MG63 (cell line): ENCODE measurements around the gene GUCY2D. TPM values are rescaled to one million over a fixed set of nuclear protein-coding genes. Genes with fewer than 3 reads are reported as not detected.
"Not testable (repeated sequence)": the region's sequence is repeated elsewhere in the genome, so short reads cannot be mapped to it uniquely, and the experiment has no call there.

Experiments used
- DNase-seq: peaks from one replicate; pipeline ENCODE4 v3.0.0-alpha.2; 2020
- H3K27me3 ChIP-seq: fragments of 250-450 bp; sonication (Bioruptor Pico); 2 replicates; pipeline ENCODE4 v1.5.1; 2020; ENCODE audit warnings: mild to moderate bottlenecking, moderate library complexity
- H3K36me3 ChIP-seq: fragments of 250-450 bp; sonication (Bioruptor Pico); 2 replicates; pipeline ENCODE4 v1.5.1; 2020; ENCODE audit warnings: mild to moderate bottlenecking, moderate library complexity
- H3K4me3 ChIP-seq: fragments of 250-450 bp; sonication (Bioruptor Pico); 2 replicates; pipeline ENCODE4 v1.5.1; 2020; ENCODE audit warnings: mild to moderate bottlenecking, moderate library complexity
- H3K9me3 ChIP-seq: fragments of 250-450 bp; sonication (Bioruptor Pico); 2 replicates; pipeline ENCODE4 v1.5.1; 2020; ENCODE audit warnings: mild to moderate bottlenecking, moderate library complexity
- total RNA-seq: library from RNA; depleted of rRNA; stranded (reverse); fragments of >200 nt; shearing (Covaris generic); gene quantifications from 2 replicates; pipeline ENCODE4 v1.2.3, GENCODE V29; 2014; ENCODE audit warnings: low replicate concordance

Gene GUCY2D
- total RNA-seq, 1 experiment from 2014 or later, result 0.23 TPM

- Histone ChIP-seq H3K27me3 (0 out of 2 replicates have a peak, but pooled peaks cover 2% of the 10 kb centered on the region), H3K4me3 (no peak overlapping the region), H3K36me3 (no peaks in the 10 kb centered on the region), H3K9me3 (no peaks in the 10 kb centered on the region)
- DNase-seq, result no peak
These were observed 44.7 kb downstream of the GUCY2D start for GRCh38 chr17:8046929-8047768.

DNA sequence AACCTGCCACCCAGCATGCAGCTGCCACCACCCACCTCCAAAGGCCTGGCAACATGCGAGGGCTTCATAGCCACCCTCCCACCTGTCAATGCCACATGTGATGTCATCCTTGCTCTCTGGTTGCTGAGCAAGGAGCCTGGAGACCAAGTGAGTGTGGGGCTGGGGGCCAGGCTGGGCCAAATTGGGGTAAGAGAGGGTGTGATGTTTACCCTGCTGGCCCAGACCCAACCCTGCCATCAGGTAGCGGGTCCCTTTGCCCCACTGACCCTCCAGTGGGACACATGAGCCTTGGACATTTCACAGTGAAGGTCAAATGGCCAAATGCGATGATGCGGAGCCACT, 45.3 kb downstream of the GUCY2D start:
- Histone ChIP-seq H3K27me3 (0 out of 2 replicates have a peak, but pooled peaks cover 2% of the 10 kb centered on the region), H3K4me3 (no peak overlapping the region), H3K36me3 (no peaks in the 10 kb centered on the region), H3K9me3 (no peaks in the 10 kb centered on the region)
- no peak for DNase-seq

GRCh38 chr17:8048236-8048635, 45.8 kb downstream of the GUCY2D start:
- no peak for DNase-seq
- H3K9me3 ChIP-seq, result no peaks in the 10 kb centered on the region
- 0 out of 2 replicates have a peak, but pooled peaks cover 2% of the 10 kb centered on the region for H3K27me3 ChIP-seq

GRCh38 chr17:8048736-8049135, 46.3 kb downstream of the GUCY2D start:
- 0 out of 2 replicates have a peak, but pooled peaks cover 2% of the 10 kb centered on the region for H3K27me3 ChIP-seq

More at GRCh38 chr17:8048236-8048635, 45.8 kb downstream of the GUCY2D start:
- Histone ChIP-seq H3K36me3 (no peaks in the 10 kb centered on the region), H3K4me3 (no peak overlapping the region)

DNA sequence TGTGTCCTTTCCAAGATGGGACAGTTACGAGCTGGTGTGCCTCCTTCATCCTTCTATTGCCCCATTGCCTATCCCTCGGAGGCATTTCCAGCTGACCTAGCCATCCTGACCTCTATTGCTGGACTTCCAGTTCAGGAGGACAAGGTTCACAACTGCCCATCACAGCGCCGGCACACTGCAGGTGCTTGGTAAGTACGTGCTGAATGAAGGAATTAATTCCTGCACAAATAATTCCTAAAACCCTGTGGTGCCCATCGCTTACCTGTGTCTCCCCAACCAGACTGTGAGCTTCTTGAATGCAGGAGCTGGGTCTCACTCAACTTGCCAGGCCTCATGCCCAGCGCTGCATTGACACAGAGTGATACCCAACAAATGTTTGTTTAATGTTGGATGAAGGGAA, 49.4 kb downstream of the GUCY2D start:
- H3K27me3 ChIP-seq, result 0 out of 2 replicates have a peak, but pooled peaks cover 2% of the 10 kb centered on the region
- no peaks in the 10 kb centered on the region for H3K9me3 ChIP-seq
- H3K36me3 ChIP-seq, result no peaks in the 10 kb centered on the region
- DNase-seq, result no peak
- H3K4me3 ChIP-seq, result no peak overlapping the region

More at GRCh38 chr17:8048736-8049135, 46.3 kb downstream of the GUCY2D start:
- no peak overlapping the region for H3K4me3 ChIP-seq
- no peaks in the 10 kb centered on the region for H3K36me3 ChIP-seq
- no peaks in the 10 kb centered on the region for H3K9me3 ChIP-seq
- DNase-seq, result no peak

GRCh38 chr17:8052256-8053252, 50.1 kb downstream of the GUCY2D start:
- H3K9me3 ChIP-seq, result no peaks in the 10 kb centered on the region
- H3K4me3 ChIP-seq, result no peak overlapping the region
- no peak for DNase-seq
- H3K36me3 ChIP-seq, result no peaks in the 10 kb centered on the region
- peaks cover 2% of the 10 kb centered on the region; the same call in 1 of the 2 replicates for H3K27me3 ChIP-seq

DNA sequence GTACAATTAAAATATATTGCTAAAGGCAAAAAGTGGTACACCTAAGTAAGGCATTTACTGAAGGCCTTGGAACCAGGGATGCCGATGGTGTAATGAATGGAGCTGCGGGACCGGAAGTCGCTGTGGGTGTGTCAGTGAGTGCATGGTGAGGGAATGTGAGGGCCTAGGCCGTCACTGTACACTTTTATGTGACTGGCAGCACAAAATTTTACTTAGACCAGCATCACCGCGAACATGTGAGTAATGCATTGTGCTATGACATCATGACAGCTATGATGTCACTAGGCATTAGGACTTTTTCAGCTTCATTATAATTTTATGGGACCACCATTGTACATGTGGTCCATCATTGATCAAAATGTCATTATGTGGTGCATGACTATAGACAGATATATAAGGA, 51.2 kb downstream of the GUCY2D start:
- Histone ChIP-seq H3K4me3 (no peak overlapping the region), H3K36me3 (no peaks in the 10 kb centered on the region), H3K9me3 (no peaks in the 10 kb centered on the region), H3K27me3 (peaks cover 9% of the 10 kb centered on the region)
- no peak for DNase-seq

GRCh38 chr17:8055851-8056231, 53.4 kb downstream of the GUCY2D start:
- Histone ChIP-seq H3K36me3 (no peaks in the 10 kb centered on the region), H3K27me3 (peaks cover 27% of the 10 kb centered on the region)

GRCh38 chr17:8056232-8056975, 54.0 kb downstream of the GUCY2D start:
- no peaks in the 10 kb centered on the region for H3K36me3 ChIP-seq
- peaks cover 32% of the 10 kb centered on the region for H3K27me3 ChIP-seq
- peak; percentile 26 for DNase-seq

More at GRCh38 chr17:8055851-8056231, 53.4 kb downstream of the GUCY2D start:
- H3K4me3 ChIP-seq, result no peak overlapping the region
- H3K9me3 ChIP-seq, result no peaks in the 10 kb centered on the region
- no peak for DNase-seq

GRCh38 chr17:8056976-8057625, 54.7 kb downstream of the GUCY2D start:
- Histone ChIP-seq H3K36me3 (no peaks in the 10 kb centered on the region), H3K27me3 (peaks cover 39% of the 10 kb centered on the region)

More at GRCh38 chr17:8056232-8056975, 54.0 kb downstream of the GUCY2D start:
- Histone ChIP-seq H3K9me3 (no peaks in the 10 kb centered on the region), H3K4me3 (no peak overlapping the region)

GRCh38 chr17:8057691-8058114, 55.3 kb downstream of the GUCY2D start:
- peak; percentile 37 for DNase-seq
- H3K27me3 ChIP-seq, result peaks cover 45% of the 10 kb centered on the region
- no peaks in the 10 kb centered on the region for H3K36me3 ChIP-seq
- no peak overlapping the region; the same call in 1 of the 2 replicates for H3K4me3 ChIP-seq
- no peaks in the 10 kb centered on the region for H3K9me3 ChIP-seq

More at GRCh38 chr17:8056976-8057625, 54.7 kb downstream of the GUCY2D start:
- H3K9me3 ChIP-seq, result no peaks in the 10 kb centered on the region
- DNase-seq, result no peak
- no peak overlapping the region for H3K4me3 ChIP-seq

DNA sequence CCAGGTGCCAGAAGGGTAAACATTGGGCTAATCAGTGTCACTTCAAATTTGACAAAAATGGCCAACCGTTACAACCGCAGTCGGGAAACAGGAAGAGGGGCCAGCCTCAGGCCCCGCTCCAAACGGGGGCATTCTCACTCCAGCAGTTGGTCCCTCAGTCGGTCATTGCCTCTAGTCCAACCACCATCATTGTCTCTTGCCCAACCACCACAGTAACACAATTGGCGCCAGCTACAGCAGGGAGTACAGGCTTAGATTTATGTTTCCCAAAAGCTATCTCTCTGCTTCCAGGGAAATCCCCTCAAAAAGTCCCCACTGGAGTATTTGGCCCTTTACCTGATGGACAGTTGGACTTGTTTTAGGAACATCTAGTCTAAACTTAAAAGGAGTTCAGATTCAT, 56.7 kb downstream of the GUCY2D start:
- Histone ChIP-seq H3K27me3 (peaks cover 55% of the 10 kb centered on the region), H3K4me3 (no peak overlapping the region), H3K36me3 (no peaks in the 10 kb centered on the region), H3K9me3 (no peaks in the 10 kb centered on the region)
- no peak for DNase-seq

- Histone ChIP-seq H3K36me3 (no peaks in the 10 kb centered on the region), H3K4me3 (no peak overlapping the region), H3K9me3 (no peaks in the 10 kb centered on the region), H3K27me3 (peaks cover 60% of the 10 kb centered on the region)
- peak; percentile 43 for DNase-seq
These were observed 57.9 kb downstream of the GUCY2D start for GRCh38 chr17:8060274-8060673.

GRCh38 chr17:8061851-8062250, 59.4 kb downstream of the GUCY2D start:
- H3K36me3 ChIP-seq, DNase-seq, H3K9me3 ChIP-seq, H3K4me3 ChIP-seq: not testable (repeated sequence)
- H3K27me3 ChIP-seq, result peaks cover 60% of the 10 kb centered on the region

DNA sequence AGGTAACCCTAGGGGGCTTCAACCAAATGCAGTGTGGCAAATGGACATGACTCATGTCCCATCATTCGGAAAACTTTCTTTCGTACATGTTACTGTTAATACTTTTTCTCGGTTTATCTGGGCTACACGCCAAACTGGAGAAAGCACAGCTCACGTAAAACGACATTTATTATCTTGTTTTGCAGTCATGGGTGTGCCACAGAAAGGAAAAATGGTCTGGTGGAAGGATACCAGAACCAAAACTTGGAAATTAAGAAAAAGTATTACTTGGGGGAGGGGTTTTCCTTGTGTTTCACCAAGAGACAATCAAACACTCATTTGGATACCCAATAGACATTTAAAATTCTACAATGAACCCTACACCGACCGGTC, 60.0 kb downstream of the GUCY2D start:
- no peak for DNase-seq
- Histone ChIP-seq H3K27me3 (peaks cover 60% of the 10 kb centered on the region), H3K4me3 (no peak overlapping the region; the same call in 1 of the 2 replicates), H3K36me3 (no peaks in the 10 kb centered on the region), H3K9me3 (no peaks in the 10 kb centered on the region)
